Measurements from ENCODE around the gene FOXO3B.
"Not testable (repeated sequence)": the region's sequence is repeated elsewhere in the genome, so short reads cannot be mapped to it uniquely, and the experiment has no call there.

Gene FOXO3B

DNA sequence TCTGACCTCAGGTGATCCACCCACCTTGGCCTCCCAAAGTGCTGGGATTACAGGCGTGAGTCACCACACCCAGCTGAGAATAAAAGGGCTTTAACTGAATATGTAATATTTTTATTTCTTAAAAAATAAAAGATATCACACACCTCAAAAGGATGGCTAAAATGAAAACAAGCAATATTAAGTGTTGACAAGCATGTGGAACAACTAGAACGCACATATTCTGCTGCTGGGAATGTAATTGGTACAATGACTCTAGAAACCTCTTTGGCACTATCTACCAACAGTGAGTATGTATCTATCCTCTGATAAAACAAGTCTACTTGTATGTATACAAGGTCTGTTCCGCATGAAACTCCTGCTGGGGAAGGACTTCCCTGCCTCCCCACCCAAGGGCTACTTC, 5.2 kb downstream of the FOXO3B start:
- H3K4me2 ChIP-seq (ENCODE audit: low read depth, low read length); H3K9me2 ChIP-seq (replicated peaks; ENCODE audit: insufficient read depth, low read length); H3K79me2 ChIP-seq (ENCODE audit: low read length); H3K4me3 ChIP-seq (ENCODE audit: low read length); H3K9me3 ChIP-seq (replicated peaks; ENCODE audit: insufficient read depth, low read length); DNase-seq; H3K4me1 ChIP-seq (ENCODE audit: low read length); H3K36me3 ChIP-seq (replicated peaks; ENCODE audit: insufficient read depth, low read length); H3F3A ChIP-seq (ENCODE audit: insufficient read depth, low read length); H3K27ac ChIP-seq (ENCODE audit: low read length); H3K27me3 ChIP-seq (replicated peaks; ENCODE audit: insufficient read depth, low read length); H4K20me1 ChIP-seq (ENCODE audit: insufficient read depth, low read length); H2AFZ ChIP-seq (ENCODE audit: low read length); H3K9ac ChIP-seq (ENCODE audit: low read length): not testable (repeated sequence)

DNA sequence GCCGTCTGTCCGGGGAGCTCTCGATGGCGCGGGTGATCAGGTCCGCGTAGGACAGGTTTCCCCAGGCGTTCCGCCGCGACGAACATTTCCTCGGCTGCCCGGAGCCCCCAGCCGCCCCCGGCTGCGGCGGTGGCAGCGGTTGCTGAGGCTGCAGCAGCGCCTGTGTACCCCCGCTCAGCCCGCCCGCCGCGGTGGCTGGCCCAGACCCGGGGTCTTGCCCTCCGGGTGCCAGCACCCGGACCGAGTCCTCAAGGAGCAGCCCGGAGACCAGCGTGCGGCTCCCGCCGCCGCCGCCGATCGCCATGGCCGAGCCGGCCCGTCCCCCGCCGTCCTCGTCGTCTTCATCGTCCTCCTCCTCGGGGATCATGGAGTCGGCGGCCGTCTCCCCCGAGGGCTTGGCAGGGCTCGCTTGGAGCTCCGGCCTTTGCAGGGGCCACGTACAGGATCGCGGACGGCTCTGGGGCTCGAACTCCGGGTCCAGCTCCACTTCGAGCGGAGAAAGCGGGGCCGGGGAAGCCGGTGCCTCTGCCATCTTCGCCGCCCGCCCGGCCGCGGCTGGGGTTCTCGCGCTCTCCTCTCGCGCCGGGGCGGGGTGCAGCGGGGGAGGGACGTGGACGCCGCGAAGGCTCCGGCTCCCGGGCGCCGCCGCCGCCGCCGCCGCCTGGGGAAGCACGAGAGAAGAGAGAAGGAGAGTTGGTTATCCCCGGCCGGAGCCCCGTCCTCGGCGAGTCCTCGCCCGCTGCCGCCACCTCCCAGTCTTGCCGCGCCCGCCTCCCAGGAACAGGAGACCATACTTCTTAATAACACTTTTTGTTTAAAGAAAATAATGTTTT, 9.5 kb downstream of the FOXO3B start:
- H3K79me2 ChIP-seq (ENCODE audit: low read length); H3K4me3 ChIP-seq (ENCODE audit: low read length); H3K4me2 ChIP-seq (ENCODE audit: low read depth, low read length); H3K9me3 ChIP-seq (replicated peaks; ENCODE audit: insufficient read depth, low read length); H3F3A ChIP-seq (ENCODE audit: insufficient read depth, low read length); DNase-seq; H3K9me2 ChIP-seq (replicated peaks; ENCODE audit: insufficient read depth, low read length); H3K27me3 ChIP-seq (replicated peaks; ENCODE audit: insufficient read depth, low read length); H2AFZ ChIP-seq (ENCODE audit: low read length); H3K9ac ChIP-seq (ENCODE audit: low read length); H3K36me3 ChIP-seq (replicated peaks; ENCODE audit: insufficient read depth, low read length); H3K4me1 ChIP-seq (ENCODE audit: low read length); H3K27ac ChIP-seq (ENCODE audit: low read length); H4K20me1 ChIP-seq (ENCODE audit: insufficient read depth, low read length): not testable (repeated sequence)

DNA sequence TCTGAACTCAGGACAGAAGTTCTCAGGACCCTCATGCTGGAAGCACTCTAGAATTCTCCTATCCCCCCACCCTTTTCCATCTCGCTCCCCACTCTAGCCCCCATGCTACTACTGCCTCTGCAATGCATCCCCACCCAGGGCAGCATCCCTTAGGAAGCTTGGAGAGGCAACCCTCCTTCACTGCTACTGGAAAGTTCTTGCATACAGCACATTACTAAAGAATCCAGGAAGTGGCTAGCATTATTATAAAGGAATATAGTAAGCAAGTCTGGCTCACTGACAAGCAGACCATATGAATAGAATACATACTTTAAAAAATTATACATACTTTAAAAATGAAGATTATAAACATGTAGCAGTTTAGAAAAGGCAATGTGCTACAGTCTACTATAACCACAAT, 13.5 kb downstream of the FOXO3B start:
- H3K79me2 ChIP-seq (ENCODE audit: low read length); DNase-seq; H3K9ac ChIP-seq (ENCODE audit: low read length); H3K9me3 ChIP-seq (replicated peaks; ENCODE audit: insufficient read depth, low read length); H4K20me1 ChIP-seq (ENCODE audit: insufficient read depth, low read length); H3K9me2 ChIP-seq (replicated peaks; ENCODE audit: insufficient read depth, low read length); H3K36me3 ChIP-seq (replicated peaks; ENCODE audit: insufficient read depth, low read length); H3K4me1 ChIP-seq (ENCODE audit: low read length); H3F3A ChIP-seq (ENCODE audit: insufficient read depth, low read length); H3K27ac ChIP-seq (ENCODE audit: low read length); H3K4me3 ChIP-seq (ENCODE audit: low read length); H3K27me3 ChIP-seq (replicated peaks; ENCODE audit: insufficient read depth, low read length); H2AFZ ChIP-seq (ENCODE audit: low read length); H3K4me2 ChIP-seq (ENCODE audit: low read depth, low read length): not testable (repeated sequence)

DNA sequence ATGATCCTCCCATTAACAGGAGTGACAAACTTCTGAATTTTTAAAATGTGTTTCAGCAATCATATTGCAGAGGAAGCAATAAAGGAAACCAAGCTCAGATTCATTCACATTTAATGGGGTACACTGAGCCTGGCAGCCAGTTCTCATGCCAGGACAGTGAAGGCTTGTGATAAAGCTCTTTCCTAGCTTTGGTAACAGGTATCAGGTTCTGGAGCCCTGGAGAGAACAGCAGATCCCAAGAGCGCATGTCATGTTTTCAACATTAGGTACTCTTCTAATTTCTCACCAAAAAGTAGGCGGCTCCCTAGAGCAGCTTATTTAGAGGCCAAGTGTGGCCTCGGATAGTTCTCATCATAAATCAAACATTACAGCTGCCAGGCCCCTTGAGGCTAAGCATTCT, 14.6 kb downstream of the FOXO3B start:
- H3F3A ChIP-seq (ENCODE audit: insufficient read depth, low read length); H3K27ac ChIP-seq (ENCODE audit: low read length); H3K36me3 ChIP-seq (replicated peaks; ENCODE audit: insufficient read depth, low read length); H4K20me1 ChIP-seq (ENCODE audit: insufficient read depth, low read length); H3K27me3 ChIP-seq (replicated peaks; ENCODE audit: insufficient read depth, low read length); H3K9me2 ChIP-seq (replicated peaks; ENCODE audit: insufficient read depth, low read length); H3K79me2 ChIP-seq (ENCODE audit: low read length); DNase-seq; H2AFZ ChIP-seq (ENCODE audit: low read length); H3K4me2 ChIP-seq (ENCODE audit: low read depth, low read length); H3K4me3 ChIP-seq (ENCODE audit: low read length); H3K4me1 ChIP-seq (ENCODE audit: low read length); H3K9me3 ChIP-seq (replicated peaks; ENCODE audit: insufficient read depth, low read length); H3K9ac ChIP-seq (ENCODE audit: low read length): not testable (repeated sequence)

DNA sequence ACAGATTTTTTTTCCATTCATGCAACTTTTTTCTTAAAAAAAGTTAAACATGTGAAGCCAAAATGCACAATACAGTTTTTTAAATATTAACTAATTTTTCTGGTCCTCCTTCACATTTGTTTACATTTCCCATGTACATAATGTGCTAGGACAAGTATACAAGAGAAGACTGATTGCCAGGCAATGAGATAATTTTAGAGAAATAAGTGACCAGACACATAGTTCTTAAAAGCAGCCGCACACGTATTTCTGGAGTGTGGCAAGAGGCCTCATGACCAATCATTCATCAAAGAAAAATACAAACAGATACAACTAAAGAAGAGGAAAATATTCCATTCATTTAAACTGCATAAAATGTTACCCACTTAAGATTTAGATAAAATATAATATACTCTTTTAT, 15.8 kb downstream of the FOXO3B start:
- not testable (repeated sequence) for H3K9ac ChIP-seq (ENCODE audit: low read length); H3K27me3 ChIP-seq (replicated peaks; ENCODE audit: insufficient read depth, low read length); H3K9me3 ChIP-seq (replicated peaks; ENCODE audit: insufficient read depth, low read length); H2AFZ ChIP-seq (ENCODE audit: low read length); H4K20me1 ChIP-seq (ENCODE audit: insufficient read depth, low read length); H3K4me3 ChIP-seq (ENCODE audit: low read length); H3K4me1 ChIP-seq (ENCODE audit: low read length); H3K36me3 ChIP-seq (replicated peaks; ENCODE audit: insufficient read depth, low read length); H3F3A ChIP-seq (ENCODE audit: insufficient read depth, low read length); H3K4me2 ChIP-seq (ENCODE audit: low read depth, low read length); H3K27ac ChIP-seq (ENCODE audit: low read length); H3K9me2 ChIP-seq (replicated peaks; ENCODE audit: insufficient read depth, low read length); DNase-seq; H3K79me2 ChIP-seq (ENCODE audit: low read length)

DNA sequence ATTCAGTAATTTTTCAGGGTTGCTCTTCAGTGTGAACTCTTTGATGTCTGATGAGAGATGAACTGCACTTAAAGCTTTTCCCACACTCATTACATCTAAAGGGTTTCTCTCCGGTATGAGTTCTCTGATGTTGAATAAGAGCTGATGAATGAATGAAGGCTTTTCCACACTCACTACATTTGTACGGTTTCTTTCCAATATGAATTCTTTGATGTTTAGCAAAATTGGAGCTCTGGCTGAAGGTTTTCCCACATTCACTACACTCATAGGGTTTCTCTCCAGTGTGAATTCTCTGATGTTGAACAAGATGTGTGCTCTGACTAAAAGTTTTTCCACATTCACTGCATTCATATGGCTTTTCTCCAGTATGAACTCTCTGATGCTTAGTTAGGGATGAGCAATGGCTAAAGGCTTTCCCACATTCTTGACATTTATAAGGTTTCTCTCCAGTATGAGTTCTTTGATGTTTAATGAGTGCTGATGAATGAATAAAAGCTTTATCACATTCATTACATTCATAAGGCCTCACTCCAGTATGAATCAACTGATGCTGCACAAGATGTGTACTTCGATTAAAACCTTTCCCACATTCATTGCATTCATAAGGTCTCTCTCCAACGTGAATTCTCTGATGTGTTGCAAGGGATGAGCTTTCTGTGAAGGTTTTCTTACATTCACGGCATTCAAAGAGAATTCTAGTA, 20.0 kb downstream of the FOXO3B start:
- H3K4me2 ChIP-seq (ENCODE audit: low read depth, low read length); H3K4me3 ChIP-seq (ENCODE audit: low read length); H3K79me2 ChIP-seq (ENCODE audit: low read length); H3K9ac ChIP-seq (ENCODE audit: low read length); H3K27ac ChIP-seq (ENCODE audit: low read length); H3K9me2 ChIP-seq (replicated peaks; ENCODE audit: insufficient read depth, low read length); H3K36me3 ChIP-seq (replicated peaks; ENCODE audit: insufficient read depth, low read length); H3K4me1 ChIP-seq (ENCODE audit: low read length); H4K20me1 ChIP-seq (ENCODE audit: insufficient read depth, low read length); H2AFZ ChIP-seq (ENCODE audit: low read length); H3K9me3 ChIP-seq (replicated peaks; ENCODE audit: insufficient read depth, low read length); H3K27me3 ChIP-seq (replicated peaks; ENCODE audit: insufficient read depth, low read length); H3F3A ChIP-seq (ENCODE audit: insufficient read depth, low read length); DNase-seq: not testable (repeated sequence)

DNA sequence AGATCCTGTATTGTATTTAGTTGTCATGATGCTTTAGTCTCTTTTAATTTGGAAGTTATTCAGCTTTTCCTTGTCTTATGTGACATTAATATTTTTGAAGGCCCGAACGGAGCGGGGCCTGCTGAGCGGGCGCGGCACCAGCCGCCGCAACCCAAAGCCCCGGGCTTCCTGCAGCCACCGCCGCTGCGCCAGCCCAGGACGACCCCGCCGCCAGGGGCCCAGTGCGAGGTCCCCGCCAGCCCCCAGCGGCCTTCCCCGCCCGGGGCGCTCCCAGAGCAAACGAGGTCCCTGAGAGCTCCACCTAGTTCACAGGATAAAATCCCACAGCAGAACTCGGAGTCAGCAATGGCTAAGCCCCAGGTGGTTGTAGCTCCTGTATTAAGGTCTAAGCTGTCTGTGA, 32.0 kb downstream of the FOXO3B start:
- not testable (repeated sequence) for H3K4me2 ChIP-seq (ENCODE audit: low read depth, low read length); H3K27me3 ChIP-seq (replicated peaks; ENCODE audit: insufficient read depth, low read length); H3K36me3 ChIP-seq (replicated peaks; ENCODE audit: insufficient read depth, low read length); DNase-seq; H3K79me2 ChIP-seq (ENCODE audit: low read length); H3K9me3 ChIP-seq (replicated peaks; ENCODE audit: insufficient read depth, low read length); H3F3A ChIP-seq (ENCODE audit: insufficient read depth, low read length); H4K20me1 ChIP-seq (ENCODE audit: insufficient read depth, low read length); H3K4me1 ChIP-seq (ENCODE audit: low read length); H3K9me2 ChIP-seq (replicated peaks; ENCODE audit: insufficient read depth, low read length); H2AFZ ChIP-seq (ENCODE audit: low read length); H3K9ac ChIP-seq (ENCODE audit: low read length); H3K27ac ChIP-seq (ENCODE audit: low read length); H3K4me3 ChIP-seq (ENCODE audit: low read length)

DNA sequence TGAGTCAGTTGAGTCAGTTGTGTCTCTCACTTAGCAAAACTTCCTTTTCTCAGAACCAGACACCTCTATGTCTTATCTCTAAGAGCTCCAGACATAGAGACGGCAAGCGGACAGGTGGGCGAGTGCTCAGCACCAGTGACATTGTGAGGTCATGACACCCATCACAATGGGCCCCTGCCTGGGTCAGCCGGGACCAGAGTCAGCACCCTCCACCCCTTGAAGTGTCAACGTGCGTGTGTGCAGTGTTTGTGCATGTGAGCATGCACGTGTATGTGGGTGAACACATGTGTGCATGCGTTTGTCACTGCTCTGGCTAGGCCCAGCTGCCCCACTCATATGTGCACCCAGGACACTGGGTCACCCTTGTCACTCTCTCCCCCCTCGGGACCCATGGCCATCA, 37.8 kb downstream of the FOXO3B start, which contains the start of gene TBC1D28:
Gene TBC1D28, minus strand, starts transcription at position 101 of the 400 bp plus-strand sequence. CDS start 3,039 bp downstream, outside the sequence.
- not testable (repeated sequence) for H4K20me1 ChIP-seq (ENCODE audit: insufficient read depth, low read length); H3K9me2 ChIP-seq (replicated peaks; ENCODE audit: insufficient read depth, low read length); H3K36me3 ChIP-seq (replicated peaks; ENCODE audit: insufficient read depth, low read length); H3F3A ChIP-seq (ENCODE audit: insufficient read depth, low read length); H3K4me1 ChIP-seq (ENCODE audit: low read length); H3K27me3 ChIP-seq (replicated peaks; ENCODE audit: insufficient read depth, low read length); H3K9me3 ChIP-seq (replicated peaks; ENCODE audit: insufficient read depth, low read length); DNase-seq; H3K27ac ChIP-seq (ENCODE audit: low read length); H3K79me2 ChIP-seq (ENCODE audit: low read length); H3K4me2 ChIP-seq (ENCODE audit: low read depth, low read length); H3K4me3 ChIP-seq (ENCODE audit: low read length); H3K9ac ChIP-seq (ENCODE audit: low read length); H2AFZ ChIP-seq (ENCODE audit: low read length)
